Measurements from ENCODE around the gene ING5. TPM values are rescaled to one million over a fixed set of nuclear protein-coding genes. Genes with fewer than 3 reads are reported as not detected.

The ING5 gene
- 18.8 to 25.8 TPM (median 21.4 TPM) in 5 replicates for total RNA-seq (2022; extraction: Qiagen RNA extraction)

DNA sequence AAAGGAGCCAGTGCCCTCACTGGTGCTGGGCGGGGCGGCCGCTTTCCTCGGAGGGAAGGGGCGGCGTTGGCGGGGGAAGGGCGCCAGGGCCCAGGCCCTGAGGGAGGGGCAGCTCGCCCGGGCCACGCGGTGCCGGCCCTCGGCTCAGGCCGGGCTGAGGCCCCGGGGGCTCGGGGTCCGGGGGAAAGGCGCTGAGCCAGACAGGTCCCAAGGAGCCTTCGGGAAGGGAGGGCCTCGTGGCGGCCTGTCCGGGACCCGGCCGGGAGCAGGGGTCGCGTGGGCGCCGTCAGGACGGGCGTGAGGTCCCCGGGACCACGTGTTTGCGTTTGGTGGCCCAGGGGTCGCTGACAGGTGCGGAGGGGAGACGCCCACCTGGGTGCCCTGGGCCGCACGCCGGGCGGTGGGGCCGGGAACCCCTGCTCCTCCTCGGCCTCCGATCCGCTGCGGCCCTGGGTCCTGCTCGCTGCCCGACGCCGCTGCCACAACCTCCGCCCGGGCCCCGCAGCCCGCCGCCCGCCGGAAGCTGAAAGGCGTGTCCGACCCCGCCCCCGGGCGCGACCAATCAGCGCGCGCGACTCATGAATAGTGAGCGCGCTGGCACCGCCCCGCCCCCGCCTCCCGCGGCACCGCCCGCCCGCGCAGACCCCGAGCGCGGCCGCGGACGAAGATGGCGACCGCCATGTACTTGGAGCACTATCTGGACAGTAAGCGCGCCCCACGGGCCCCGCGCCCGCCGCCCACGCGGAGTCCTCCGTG, at the start of gene ING5:
TSS of gene ING5 (plus strand) at position 641 of the 756 bp plus-strand sequence. CDS start at position 668, 27 bp downstream.

GRCh38 chr2:241686650-241687425, 15.0 kb upstream of the ING5 start, which contains the start of gene DTYMK:
DTYMK (minus strand) TSS chr2:241686815; CDS start chr2:241686783, 32 bp downstream.

GRCh38 chr2:241734467-241735208, 32.8 kb downstream of the ING5 start, which contains the start of gene D2HGDH:
D2HGDH (plus strand) TSS chr2:241734630; CDS start chr2:241735225, 595 bp downstream.

DNA sequence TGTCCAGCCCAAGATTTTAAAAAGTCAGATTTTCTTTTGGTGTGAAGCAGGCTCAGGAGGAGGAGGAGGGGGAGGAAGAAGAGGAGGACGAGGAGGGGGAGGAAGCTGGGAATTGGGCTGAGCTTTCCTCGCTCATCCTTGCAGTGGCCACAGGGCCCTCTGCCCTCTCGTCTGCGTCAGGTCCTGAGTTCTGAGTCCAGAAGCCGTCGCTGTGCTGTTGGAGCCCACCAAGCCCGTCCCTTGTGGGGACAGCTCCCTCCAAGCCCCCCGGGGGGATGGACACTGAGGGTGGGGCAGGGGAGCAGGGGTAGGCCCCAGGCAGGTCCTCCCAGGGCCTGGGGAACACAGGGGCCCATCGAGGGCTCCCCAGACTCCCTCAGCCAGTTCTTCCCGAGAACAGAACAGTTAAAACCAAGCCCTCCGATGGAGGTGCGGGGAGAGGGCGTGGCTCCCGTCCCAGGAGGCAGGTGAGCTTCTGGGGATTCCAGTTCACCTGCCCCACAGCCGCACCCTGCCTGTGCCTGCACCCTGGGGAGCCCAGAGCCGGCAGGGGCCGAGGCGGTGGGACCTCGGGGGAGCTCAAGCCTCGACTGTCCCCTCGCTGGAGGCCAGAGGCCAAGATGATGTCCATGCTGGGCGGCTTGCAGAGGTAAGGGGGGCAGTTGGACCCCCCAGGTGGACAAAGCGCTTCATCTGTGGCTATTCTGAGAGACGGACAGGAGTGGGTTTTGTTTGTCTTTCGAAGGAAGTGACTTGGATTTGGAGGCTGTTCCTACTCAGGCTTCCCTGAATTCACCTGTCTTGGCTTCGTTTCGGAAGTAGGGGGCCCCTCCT, 74.7 kb downstream of the ING5 start, which contains the start of gene GAL3ST2:
TSS of gene GAL3ST2 (plus strand) at position 487 of the 834 bp plus-strand sequence. CDS start at position 621, 134 bp downstream.

Other genes starting within 250 kb of the ING5 start
- gene STK25, start 193.5 kb upstream of the ING5 start, total RNA-seq (2022; extraction: Qiagen RNA extraction), result 101 to 117 TPM (median 112 TPM) in 5 replicates
- 28.3 to 40.7 TPM (median 38.1 TPM) in 5 replicates for gene BOK, start 143.3 kb upstream of the ING5 start, total RNA-seq (2022; extraction: Qiagen RNA extraction)
- gene THAP4, start 64.9 kb upstream of the ING5 start, total RNA-seq (2022; extraction: Qiagen RNA extraction), result 60.4 to 82.6 TPM (median 76.5 TPM) in 5 replicates
- 47.1 to 71.6 TPM (median 48.4 TPM) in 5 replicates for gene ATG4B, start 64.3 kb upstream of the ING5 start, total RNA-seq (2022; extraction: Qiagen RNA extraction)
- 120 to 156 TPM (median 134 TPM) in 5 replicates for gene DTYMK, start 15.2 kb upstream of the ING5 start, total RNA-seq (2022; extraction: Qiagen RNA extraction)
- 6.0 to 10.3 TPM (median 9.1 TPM) in 5 replicates for gene D2HGDH, start 32.6 kb downstream of the ING5 start, total RNA-seq (2022; extraction: Qiagen RNA extraction)
- gene GAL3ST2, start 74.8 kb downstream of the ING5 start, total RNA-seq (2022; extraction: Qiagen RNA extraction), result 0.11 to 0.37 TPM (median 0.25 TPM) in 5 replicates
- 0.13 to 0.40 TPM (median 0.21 TPM) in 5 replicates for gene NEU4, start 107.2 kb downstream of the ING5 start, total RNA-seq (2022; extraction: Qiagen RNA extraction)
- gene PDCD1, start 156.9 kb downstream of the ING5 start, total RNA-seq (2022; extraction: Qiagen RNA extraction), result 0.02 TPM in 1 of 5 replicates, not detected in the others
- gene RTP5, start 167.7 kb downstream of the ING5 start, total RNA-seq (2022; extraction: Qiagen RNA extraction), result not detected in 5 replicates

All from A549 treated with AZD2906 at 1 μM for 4 hours (cell line).